SK-N-SH (cell line): ENCODE measurements around the gene OPCML. TPM values are rescaled to one million over a fixed set of nuclear protein-coding genes. Genes with fewer than 3 reads are reported as not detected.

Experiments used
- CTCF ChIA-PET: fragments of 300-600, 350-600 bp; formaldehyde crosslinking; extraction: SDS; loops from one replicate; lab custom pipeline; 2021; lab: Yijun Ruan, JAX
- POLR2A ChIA-PET: fragments of 350-600 bp; sonication (Branson Sonifier 250); formaldehyde crosslinking; extraction: SDS; loops from one replicate; lab custom pipeline; 2020; ENCODE audit warnings: antibody characterized with exemption, inconsistent platforms; lab: Yijun Ruan, JAX
- DNase-seq: peaks from one replicate; pipeline ENCODE4 v3.0.0; 2012
- H2AFZ ChIP-seq: fragments of 200-600 bp; sonication (generic); 2 replicates; pipeline ENCODE4 v1.8.1; 2016; ENCODE audit warnings: antibody characterized with exemption, mild to moderate bottlenecking, low read depth
- H3F3A ChIP-seq: fragments of 200-600 bp; sonication (generic); replicated peaks from 2 replicates; pipeline ENCODE3; 2016; ENCODE audit warnings: antibody characterized with exemption, mild to moderate bottlenecking; ENCODE audit not compliant: insufficient read depth
- H3K27ac ChIP-seq, 2 experiments: fragments of 200-500 bp in 1 of 2; fragments of 200-600 bp in 1 of 2; sonication (Bioruptor generic) in 1 of 2; sonication (generic), shearing (Covaris generic) in 1 of 2; 2 replicates each; pipeline versions ENCODE4 v1.5.1 to v1.6.1; 2014 to 2016; ENCODE audit warnings: low read depth in 2 of 2, inconsistent platforms in 1 of 2, low read length in 1 of 2, mild to moderate bottlenecking in 1 of 2, mixed read lengths in 1 of 2
- H3K27me3 ChIP-seq: fragments of 200-600 bp; sonication (generic), shearing (Covaris generic); 2 replicates; pipeline ENCODE4 v1.6.1; 2016; ENCODE audit warnings: mixed run types; ENCODE audit not compliant: insufficient read depth
- H3K36me3 ChIP-seq, 2 experiments: fragments of 200-500 bp in 1 of 2; fragments of 200-600 bp in 1 of 2; sonication (Bioruptor generic) in 1 of 2; sonication (generic) in 1 of 2; replicated peaks in 1 of 2; 2 replicates each; pipeline versions ENCODE3 to v1.5.1; 2014 to 2016; ENCODE audit warnings: low read length in 1 of 2, mild to moderate bottlenecking in 1 of 2; ENCODE audit not compliant: insufficient read depth in 2 of 2, control insufficient read depth in 1 of 2
- H3K4me1 ChIP-seq, 2 experiments: fragments of 200-500 bp in 1 of 2; fragments of 200-600 bp in 1 of 2; sonication (Bioruptor generic) in 1 of 2; sonication (generic), shearing (Covaris generic) in 1 of 2; 2 replicates each; pipeline versions ENCODE4 v1.5.1 to v1.6.1; 2014 to 2016; ENCODE audit warnings: low read depth in 1 of 2, low read length in 1 of 2, mixed run types in 1 of 2; ENCODE audit not compliant: insufficient read depth in 2 of 2, control insufficient read depth in 1 of 2
- H3K4me2 ChIP-seq: fragments of 200-600 bp; sonication (generic), shearing (Covaris generic); 2 replicates; pipeline ENCODE4 v1.6.1; 2017; ENCODE audit warnings: mixed run types
- H3K4me3 ChIP-seq, 2 experiments: fragments of 200-500 bp in 1 of 2; fragments of 200-600 bp in 1 of 2; sonication (Bioruptor generic) in 1 of 2; sonication (generic), shearing (Covaris generic) in 1 of 2; 2 replicates each; pipeline versions ENCODE4 v1.5.1 to v1.8.1; 2014 to 2016; ENCODE audit warnings: low read depth in 2 of 2, inconsistent platforms in 1 of 2, low read length in 1 of 2, mild to moderate bottlenecking in 1 of 2, mixed read lengths in 1 of 2, moderate library complexity in 1 of 2
- H3K79me2 ChIP-seq: fragments of 200-600 bp; sonication (generic); 2 replicates; pipeline ENCODE4 v1.8.1; 2017; ENCODE audit warnings: mild to moderate bottlenecking; ENCODE audit not compliant: insufficient read depth
- H3K9ac ChIP-seq: fragments of 200-600 bp; sonication (generic); 2 replicates; pipeline ENCODE4 v1.6.1; 2017; ENCODE audit warnings: mixed run types
- H3K9me2 ChIP-seq: fragments of 200-600 bp; sonication (generic); 2 replicates; pipeline ENCODE4 v1.6.1; 2017; ENCODE audit warnings: mixed run types
- H3K9me3 ChIP-seq: fragments of 200-600 bp; sonication (generic); 2 replicates; pipeline ENCODE4 v1.6.1; 2017; ENCODE audit warnings: mixed run types, mild to moderate bottlenecking, moderate library complexity
- H4K20me1 ChIP-seq: fragments of 200-600 bp; sonication (generic); 2 replicates; pipeline ENCODE4 v1.6.1; 2017; ENCODE audit warnings: mild to moderate bottlenecking, mixed run types; ENCODE audit not compliant: insufficient read depth
- CHD2 ChIP-seq: fragments of 150-350 bp; IDR thresholded peaks from 2 replicates; pipeline ENCODE4 v1.6.1; 2018; ENCODE audit warnings: low read length; ENCODE audit not compliant: partially characterized antibody
- FOXJ3 ChIP-seq: sonication (generic); formaldehyde crosslinking; IDR thresholded peaks from 2 replicates; pipeline ENCODE4 v1.5.1; 2020; ENCODE audit warnings: mild to moderate bottlenecking, missing genetic modification reagents
- FOXM1 ChIP-seq: IDR thresholded peaks from 2 replicates; pipeline ENCODE4 v1.4.0; 2012; ENCODE audit warnings: low read depth, mild to moderate bottlenecking
- GATA2 ChIP-seq: sonication (generic); formaldehyde crosslinking; IDR thresholded peaks from 2 replicates; pipeline ENCODE4 v1.5.0; 2020; ENCODE audit warnings: mild to moderate bottlenecking, missing genetic modification reagents
- MEF2A ChIP-seq: IDR thresholded peaks from 2 replicates; pipeline ENCODE4 v1.4.0; 2012; ENCODE audit warnings: low read depth, borderline replicate concordance
- MXI1 ChIP-seq: IDR thresholded peaks from 2 replicates; pipeline ENCODE4 v1.6.1; 2012; ENCODE audit warnings: mild to moderate bottlenecking, low read depth, low read length, improper control_type of control experiment
- NFIC ChIP-seq: IDR thresholded peaks from 2 replicates; pipeline ENCODE4 v1.4.0; 2012; ENCODE audit warnings: borderline replicate concordance
- POLR2AphosphoS5 ChIP-seq: IDR thresholded peaks from 2 replicates; pipeline ENCODE4 v1.6.1; 2012; ENCODE audit warnings: low read depth, low read length
- RAD21 ChIP-seq: IDR thresholded peaks from 2 replicates; pipeline ENCODE4 v1.6.1; 2012; ENCODE audit warnings: mild to moderate bottlenecking, low read length
- RCOR1 ChIP-seq: fragments of 150-350 bp; IDR thresholded peaks from 2 replicates; pipeline ENCODE4 v1.6.1; 2017; ENCODE audit warnings: antibody characterized with exemption, low read length
- RFX5 ChIP-seq: IDR thresholded peaks from 2 replicates; pipeline ENCODE4 v1.6.1; 2012; ENCODE audit warnings: mild to moderate bottlenecking, improper control_type of control experiment, low read length
- TCF12 ChIP-seq: IDR thresholded peaks from 2 replicates; pipeline ENCODE4 v1.4.0; 2012
- TEAD4 ChIP-seq: IDR thresholded peaks from 2 replicates; pipeline ENCODE4 v1.4.0; 2012; ENCODE audit warnings: mild to moderate bottlenecking, borderline replicate concordance; ENCODE audit not compliant: insufficient read depth
- WGBS: methylation state at CpG from one replicate; pipeline ENCODE4 v1.1.6; 2017; ENCODE audit warnings: low lambda C conversion rate; 5-methylcytosine and 5-hydroxymethylcytosine counted together
- polyA plus RNA-seq, 3 experiments: library from polyadenylated mRNA; depleted of rRNA; stranded (reverse); fragments of >200 nt; gene quantifications; 2 replicates each; pipeline ENCODE4 v1.2.3, GENCODE V29; 2012
- TF ChIP-seq, protein P1 (sequence below): IDR thresholded peaks from 2 replicates; pipeline ENCODE4 v1.6.1; 2012; ENCODE audit warnings: mild to moderate bottlenecking, low read depth, low read length, moderate library complexity
- TF ChIP-seq, protein P2 (sequence below): fragments of 150-350 bp; IDR thresholded peaks from 2 replicates; pipeline ENCODE4 v1.6.1; 2017; ENCODE audit warnings: antibody characterized with exemption, low read length, low read depth, borderline replicate concordance
- TF ChIP-seq, protein P3 (sequence below): IDR thresholded peaks from 2 replicates; pipeline ENCODE4 v1.4.0; 2012; ENCODE audit warnings: low read depth, borderline replicate concordance
- TF ChIP-seq, protein P4 (sequence below): IDR thresholded peaks from 2 replicates; pipeline ENCODE4 v1.4.0; 2012; ENCODE audit warnings: low read depth, borderline replicate concordance

OPCML gene
- polyA plus RNA-seq, 1 of the 3 experiments (the other 2 are of a cell fraction), result not detected

DNA sequence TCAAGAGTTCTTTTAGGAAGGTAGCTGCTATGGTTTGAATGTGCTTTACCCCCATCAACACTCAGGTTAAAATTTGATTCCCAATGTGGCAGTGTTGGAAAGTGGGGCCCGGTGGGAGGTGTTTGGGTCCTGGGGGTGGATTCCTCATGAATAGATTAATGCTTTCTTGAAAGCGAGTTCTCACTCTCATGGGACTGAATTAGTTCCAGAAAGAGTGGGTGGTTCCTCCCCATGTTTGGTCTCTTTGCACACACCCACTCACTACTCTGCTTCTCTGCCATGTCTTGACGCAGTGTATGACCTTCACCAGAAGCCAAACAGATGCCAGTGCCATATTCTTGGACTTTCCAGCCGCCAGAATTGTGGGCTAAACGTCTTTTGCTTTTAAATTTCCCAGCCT, 394.4 kb downstream of the OPCML start:
- H3K9me3 ChIP-seq, result no peaks in the 10 kb centered on the region
- no peaks in the 10 kb centered on the region for H3K36me3 ChIP-seq
- no peaks in the 10 kb centered on the region for H3K27me3 ChIP-seq
- H3K9ac ChIP-seq, result no peak overlapping the region
- 22% methylated on average over 5 of the region's 5 CpGs for WGBS
- no peak overlapping the region for H3K4me2 ChIP-seq
- no peaks in the 10 kb centered on the region for H3F3A ChIP-seq
- H2AFZ ChIP-seq, result no peak overlapping the region
- H4K20me1 ChIP-seq, result no peaks in the 10 kb centered on the region
- H3K79me2 ChIP-seq, result no peaks in the 10 kb centered on the region
- no peaks in the 10 kb centered on the region for H3K9me2 ChIP-seq
- POLR2A ChIA-PET, result no interaction called here
- TF ChIP-seq FOXM1, result no peak
- TF ChIP-seq, protein P1, sequence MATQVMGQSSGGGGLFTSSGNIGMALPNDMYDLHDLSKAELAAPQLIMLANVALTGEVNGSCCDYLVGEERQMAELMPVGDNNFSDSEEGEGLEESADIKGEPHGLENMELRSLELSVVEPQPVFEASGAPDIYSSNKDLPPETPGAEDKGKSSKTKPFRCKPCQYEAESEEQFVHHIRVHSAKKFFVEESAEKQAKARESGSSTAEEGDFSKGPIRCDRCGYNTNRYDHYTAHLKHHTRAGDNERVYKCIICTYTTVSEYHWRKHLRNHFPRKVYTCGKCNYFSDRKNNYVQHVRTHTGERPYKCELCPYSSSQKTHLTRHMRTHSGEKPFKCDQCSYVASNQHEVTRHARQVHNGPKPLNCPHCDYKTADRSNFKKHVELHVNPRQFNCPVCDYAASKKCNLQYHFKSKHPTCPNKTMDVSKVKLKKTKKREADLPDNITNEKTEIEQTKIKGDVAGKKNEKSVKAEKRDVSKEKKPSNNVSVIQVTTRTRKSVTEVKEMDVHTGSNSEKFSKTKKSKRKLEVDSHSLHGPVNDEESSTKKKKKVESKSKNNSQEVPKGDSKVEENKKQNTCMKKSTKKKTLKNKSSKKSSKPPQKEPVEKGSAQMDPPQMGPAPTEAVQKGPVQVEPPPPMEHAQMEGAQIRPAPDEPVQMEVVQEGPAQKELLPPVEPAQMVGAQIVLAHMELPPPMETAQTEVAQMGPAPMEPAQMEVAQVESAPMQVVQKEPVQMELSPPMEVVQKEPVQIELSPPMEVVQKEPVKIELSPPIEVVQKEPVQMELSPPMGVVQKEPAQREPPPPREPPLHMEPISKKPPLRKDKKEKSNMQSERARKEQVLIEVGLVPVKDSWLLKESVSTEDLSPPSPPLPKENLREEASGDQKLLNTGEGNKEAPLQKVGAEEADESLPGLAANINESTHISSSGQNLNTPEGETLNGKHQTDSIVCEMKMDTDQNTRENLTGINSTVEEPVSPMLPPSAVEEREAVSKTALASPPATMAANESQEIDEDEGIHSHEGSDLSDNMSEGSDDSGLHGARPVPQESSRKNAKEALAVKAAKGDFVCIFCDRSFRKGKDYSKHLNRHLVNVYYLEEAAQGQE, result no peak
- TF ChIP-seq RCOR1, result no peak
- TF ChIP-seq CHD2, result no peak
- TF ChIP-seq MEF2A, result no peak
- no peak for TF ChIP-seq GATA2 (CRISPR knock-in tag)
- no peak for TF ChIP-seq NFIC
- no peak for TF ChIP-seq MXI1
- TF ChIP-seq RFX5, result no peak
- TF ChIP-seq TCF12, result no peak
- no peak for TF ChIP-seq TEAD4
- TF ChIP-seq, protein P2, sequence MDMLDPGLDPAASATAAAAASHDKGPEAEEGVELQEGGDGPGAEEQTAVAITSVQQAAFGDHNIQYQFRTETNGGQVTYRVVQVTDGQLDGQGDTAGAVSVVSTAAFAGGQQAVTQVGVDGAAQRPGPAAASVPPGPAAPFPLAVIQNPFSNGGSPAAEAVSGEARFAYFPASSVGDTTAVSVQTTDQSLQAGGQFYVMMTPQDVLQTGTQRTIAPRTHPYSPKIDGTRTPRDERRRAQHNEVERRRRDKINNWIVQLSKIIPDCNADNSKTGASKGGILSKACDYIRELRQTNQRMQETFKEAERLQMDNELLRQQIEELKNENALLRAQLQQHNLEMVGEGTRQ, result no peak
- no peak for TF ChIP-seq RAD21
- no peak for TF ChIP-seq POLR2AphosphoS5
- TF ChIP-seq, protein P3, sequence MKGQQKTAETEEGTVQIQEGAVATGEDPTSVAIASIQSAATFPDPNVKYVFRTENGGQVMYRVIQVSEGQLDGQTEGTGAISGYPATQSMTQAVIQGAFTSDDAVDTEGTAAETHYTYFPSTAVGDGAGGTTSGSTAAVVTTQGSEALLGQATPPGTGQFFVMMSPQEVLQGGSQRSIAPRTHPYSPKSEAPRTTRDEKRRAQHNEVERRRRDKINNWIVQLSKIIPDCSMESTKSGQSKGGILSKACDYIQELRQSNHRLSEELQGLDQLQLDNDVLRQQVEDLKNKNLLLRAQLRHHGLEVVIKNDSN, result no peak
- TF ChIP-seq, protein P4, sequence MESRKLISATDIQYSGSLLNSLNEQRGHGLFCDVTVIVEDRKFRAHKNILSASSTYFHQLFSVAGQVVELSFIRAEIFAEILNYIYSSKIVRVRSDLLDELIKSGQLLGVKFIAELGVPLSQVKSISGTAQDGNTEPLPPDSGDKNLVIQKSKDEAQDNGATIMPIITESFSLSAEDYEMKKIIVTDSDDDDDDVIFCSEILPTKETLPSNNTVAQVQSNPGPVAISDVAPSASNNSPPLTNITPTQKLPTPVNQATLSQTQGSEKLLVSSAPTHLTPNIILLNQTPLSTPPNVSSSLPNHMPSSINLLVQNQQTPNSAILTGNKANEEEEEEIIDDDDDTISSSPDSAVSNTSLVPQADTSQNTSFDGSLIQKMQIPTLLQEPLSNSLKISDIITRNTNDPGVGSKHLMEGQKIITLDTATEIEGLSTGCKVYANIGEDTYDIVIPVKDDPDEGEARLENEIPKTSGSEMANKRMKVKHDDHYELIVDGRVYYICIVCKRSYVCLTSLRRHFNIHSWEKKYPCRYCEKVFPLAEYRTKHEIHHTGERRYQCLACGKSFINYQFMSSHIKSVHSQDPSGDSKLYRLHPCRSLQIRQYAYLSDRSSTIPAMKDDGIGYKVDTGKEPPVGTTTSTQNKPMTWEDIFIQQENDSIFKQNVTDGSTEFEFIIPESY, result no peak
- no peak for TF ChIP-seq FOXJ3 (CRISPR knock-in tag)
- no peak overlapping the region for H3K27ac ChIP-seq
- DNase-seq, result no peak
- no peaks in the 10 kb centered on the region; a peak in 1 of 4 replicates for H3K4me1 ChIP-seq
- no peak overlapping the region for H3K4me3 ChIP-seq
- CTCF ChIA-PET, result interaction anchor here (0.7 to 1.4 kb wide), 2 partner anchors 683 to 697 kb away, joined by 3 to 4 read pairs; no protein-coding TSS in a partner anchor
